ENCODE measurements around the gene HEATR3. TPM values are rescaled to one million over a fixed set of nuclear protein-coding genes. Genes with fewer than 3 reads are reported as not detected.

HEATR3 gene
- total RNA-seq, 5 donors from 2014 or later (not counting 1 experiment from before 2014, with no cell fraction given) = 17.0 to 28.4 (median 24.6) TPM

GRCh38 chr16:50024684-50025536, 40.9 kb upstream of the HEATR3 start, which contains the start of gene CNEP1R1:
Gene CNEP1R1, plus strand, starts transcription at chr16:50025225. Its CDS starts 91 bp downstream, at chr16:50025316.
- H3K36me3 Mint-ChIP-seq = peaks cover 7% of the 10 kb centered on the region
- POLR2A ChIA-PET = interaction anchor here in 1 of 2 donors (0.5 to 2.1 kb wide), 4 partner anchors 136 to 771 kb away, joined by 3 to 6 read pairs (median 3); partner anchors contain the start of gene CYLD

DNA sequence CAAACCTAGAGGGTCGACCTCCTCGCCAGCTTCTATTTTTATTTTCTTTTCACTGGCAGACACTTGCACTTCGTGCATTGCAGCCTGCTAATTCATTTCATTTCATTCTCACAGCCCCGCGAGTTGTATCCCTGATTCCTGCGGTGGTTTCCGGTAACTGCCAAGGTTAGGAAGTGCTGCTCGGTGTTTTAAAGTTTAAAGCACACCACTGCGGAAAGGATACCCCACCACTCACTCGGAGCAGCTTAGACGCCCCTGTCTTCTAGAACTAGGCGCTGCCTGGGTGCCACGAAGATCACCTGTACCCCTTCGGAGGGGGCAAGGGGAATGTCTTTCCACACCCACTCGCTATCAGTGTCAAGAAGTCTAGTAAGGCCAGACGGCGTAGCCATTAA, 40.2 kb upstream of the HEATR3 start:
- no peaks in the 10 kb centered on the region for H3K9me3 Mint-ChIP-seq
- H3K27me3 Mint-ChIP-seq = no peaks in the 10 kb centered on the region
- Histone ChIP-seq H3K4me3 (ENCODE audit: control insufficient read depth in 1 of 2, extremely low read depth in 1 of 2, low read length in 1 of 2) (peak overlapping the region; percentile 75 to 80), H3K36me3 (ENCODE audit: control insufficient read depth in 2 of 2, extremely low read depth in 1 of 2, insufficient read depth in 1 of 2, low read length in 1 of 2) (peaks cover 2% of the 10 kb centered on the region in 2 donors), H3K27ac (ENCODE audit: low read length) (peak overlapping the region; percentile 53), H3K27me3 (replicated peaks in 1 of 2; ENCODE audit: control insufficient read depth in 2 of 2, extremely low read depth in 1 of 2, insufficient read depth in 2 of 2, low read length in 1 of 2) (no peaks in the 10 kb centered on the region), H3K9me3 (no peaks in the 10 kb centered on the region), H3K4me1 (ENCODE audit: control insufficient read depth in 1 of 2, extremely low read depth in 1 of 2, insufficient read depth in 2 of 2, low read length in 2 of 2) (peaks cover 8 to 18% of the 10 kb centered on the region in 2 experiments)
- 0% methylated on average over 9 of the region's 17 CpGs for whole genome bisulfite sequencing (ENCODE audit: insufficient coverage)
- peaks cover 26 to 38% (median 37%) of the 10 kb centered on the region in 3 donors for H3K4me1 Mint-ChIP-seq
- H3K36me3 Mint-ChIP-seq = peaks cover 12% of the 10 kb centered on the region
- ChIA-PET POLR2A (interaction anchor here in 1 of 2 donors (0.6 to 2.1 kb wide), 4 partner anchors 10 to 719 kb away, joined by 3 to 6 read pairs (median 4); partner anchors contain the start of gene CYLD), CTCF (interaction anchor here (0.6 to 3.7 kb wide), 38 partner anchors 10 to 781 kb away, joined by 3 to 52 read pairs (median 5); partner anchors contain the start of genes HEATR3 (in 2 of the 2), BRD7 (in 1 of the 2) and CYLD (in 1 of the 2))
- peak overlapping the region; percentile 87 for H3K27ac Mint-ChIP-seq
- DNase-seq (peak in 26 of 35 experiments; percentile 1 to 44 (median 13)), ATAC-seq (replicated peaks in 1 of 4) (peak; percentile 21 to 30 (median 24))
- H3K4me3 Mint-ChIP-seq = peak overlapping the region; percentile 92 to 94 (median 93)

More at GRCh38 chr16:50024684-50025536, 40.9 kb upstream of the HEATR3 start, which contains the start of gene CNEP1R1:
- Histone ChIP-seq H3K27me3 (replicated peaks in 1 of 2; ENCODE audit: control insufficient read depth in 2 of 2, extremely low read depth in 1 of 2, insufficient read depth in 2 of 2, low read length in 1 of 2) (peaks cover 0 to under 1% of the 10 kb centered on the region in 2 experiments), H3K4me3 (ENCODE audit: control insufficient read depth in 1 of 2, extremely low read depth in 1 of 2, low read length in 1 of 2) (peak within 1 kb of the TSS; percentile 75 to 80), H3K27ac (ENCODE audit: low read length) (peak within 1 kb of the TSS; percentile 56), H3K36me3 (ENCODE audit: control insufficient read depth in 2 of 2, extremely low read depth in 1 of 2, insufficient read depth in 1 of 2, low read length in 1 of 2) (peaks cover under 1 to 2% of the 10 kb centered on the region in 2 donors), H3K4me1 (ENCODE audit: control insufficient read depth in 1 of 2, extremely low read depth in 1 of 2, insufficient read depth in 2 of 2, low read length in 2 of 2) (peaks cover 8 to 18% of the 10 kb centered on the region in 2 experiments), H3K9me3 (no peaks in the 10 kb centered on the region)
- CTCF ChIA-PET = interaction anchor here (0.6 to 3.7 kb wide), 42 partner anchors 9 to 781 kb away, joined by 3 to 52 read pairs (median 4); partner anchors contain the start of genes HEATR3 (in 2 of the 2), BRD7 (in 1 of the 2) and CYLD (in 1 of the 2)
- 0% methylated on average over 64 of the region's 65 CpGs for WGBS (ENCODE audit: insufficient coverage)
- H3K27me3 Mint-ChIP-seq = no peaks in the 10 kb centered on the region
- H3K27ac Mint-ChIP-seq = peak within 1 kb of the TSS; percentile 87 to 90
- H3K9me3 Mint-ChIP-seq = no peaks in the 10 kb centered on the region
- H3K4me3 Mint-ChIP-seq = peak within 1 kb of the TSS; percentile 92 to 94 (median 93)
- DNase-seq (peak; percentile 76 to 96 (median 87)), ATAC-seq (replicated peaks in 1 of 4) (peak; percentile 94 to 97 (median 96))
- peaks cover 26 to 35% (median 34%) of the 10 kb centered on the region in 3 donors for H3K4me1 Mint-ChIP-seq

DNA sequence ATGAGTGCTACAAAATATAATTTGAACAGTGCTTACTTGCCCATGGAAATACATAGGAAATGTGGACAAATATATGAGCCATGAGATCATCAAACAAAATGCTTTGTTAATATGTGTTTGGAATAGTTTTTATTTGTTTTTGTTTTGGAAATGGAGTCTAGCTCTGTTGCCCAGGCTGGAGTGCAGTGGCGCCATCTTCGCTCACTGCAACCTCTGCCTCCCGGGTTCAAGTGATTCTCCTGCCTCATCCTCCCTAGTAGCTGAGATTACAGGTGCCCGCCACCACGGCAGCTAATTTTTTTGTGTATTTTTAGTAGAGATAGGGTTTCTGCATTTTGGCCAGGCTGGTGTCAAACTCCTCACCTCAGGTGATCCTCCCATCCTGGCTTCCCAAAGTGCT, 37.9 kb upstream of the HEATR3 start:
- Histone ChIP-seq H3K9me3 (no peaks in the 10 kb centered on the region), H3K36me3 (ENCODE audit: control insufficient read depth in 2 of 2, extremely low read depth in 1 of 2, insufficient read depth in 1 of 2, low read length in 1 of 2) (peaks cover 2 to 19% of the 10 kb centered on the region in 2 donors), H3K4me3 (ENCODE audit: control insufficient read depth in 1 of 2, extremely low read depth in 1 of 2, low read length in 1 of 2) (no peak overlapping the region), H3K27ac (ENCODE audit: low read length) (no peak overlapping the region), H3K27me3 (replicated peaks in 1 of 2; ENCODE audit: control insufficient read depth in 2 of 2, extremely low read depth in 1 of 2, insufficient read depth in 2 of 2, low read length in 1 of 2) (no peaks in the 10 kb centered on the region), H3K4me1 (ENCODE audit: control insufficient read depth in 1 of 2, extremely low read depth in 1 of 2, insufficient read depth in 2 of 2, low read length in 2 of 2) (peaks cover 8 to 18% of the 10 kb centered on the region in 2 experiments)
- H3K36me3 Mint-ChIP-seq = peaks cover 26% of the 10 kb centered on the region
- H3K27ac Mint-ChIP-seq = no peak overlapping the region
- no peaks in the 10 kb centered on the region for H3K9me3 Mint-ChIP-seq
- DNase-seq = no peak
- CTCF ChIA-PET = interaction anchor here (0.7 to 1.3 kb wide), 3 partner anchors 33 to 779 kb away, joined by 4 to 7 read pairs (median 5); no protein-coding TSS in a partner anchor
- H3K4me1 Mint-ChIP-seq = peaks cover 31 to 40% (median 38%) of the 10 kb centered on the region in 3 donors
- no peak for ATAC-seq (replicated peaks in 1 of 4)
- no peaks in the 10 kb centered on the region for H3K27me3 Mint-ChIP-seq
- H3K4me3 Mint-ChIP-seq = no peak overlapping the region
- POLR2A ChIA-PET = interaction anchor here in 1 of 2 donors (0.6 kb wide), 1 partner anchor 34 kb away, joined by 3 read pairs; no protein-coding TSS in a partner anchor
- WGBS (ENCODE audit: insufficient coverage) = no CpG with 5 or more reads among the region's 5 CpGs

DNA sequence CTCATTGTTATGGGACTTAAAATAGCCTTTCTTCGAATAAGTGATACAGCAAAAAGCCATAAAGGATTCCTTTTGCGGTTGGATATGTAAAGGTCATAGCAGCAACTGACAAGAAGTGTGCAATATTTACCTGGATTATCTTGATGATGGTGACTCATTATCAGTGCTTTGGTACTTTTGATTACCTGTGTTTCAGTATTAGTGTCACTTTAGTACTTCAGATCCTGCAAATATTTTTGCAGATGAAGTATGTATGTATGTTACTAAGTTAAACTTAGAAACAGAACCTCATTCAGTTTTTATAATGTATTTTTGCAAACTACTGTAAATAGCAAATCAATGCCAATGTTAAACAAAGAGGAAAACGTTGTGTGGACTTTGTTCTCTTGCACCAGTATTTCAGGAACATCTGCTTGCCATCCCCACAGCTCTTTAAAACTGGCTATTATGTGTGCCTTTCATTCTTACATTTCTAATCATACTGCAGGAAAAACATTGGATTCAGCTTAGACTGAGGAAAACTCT, 30.2 kb upstream of the HEATR3 start:
- Mint-ChIP-seq H3K4me1 (peaks cover 7 to 17% (median 10%) of the 10 kb centered on the region in 3 donors), H3K4me3 (no peak overlapping the region), H3K9me3 (no peaks in the 10 kb centered on the region), H3K27me3 (no peaks in the 10 kb centered on the region), H3K36me3 (peaks cover 32% of the 10 kb centered on the region), H3K27ac (no peak overlapping the region)
- Histone ChIP-seq H3K27ac (ENCODE audit: low read length) (no peak overlapping the region), H3K4me3 (ENCODE audit: control insufficient read depth in 1 of 2, extremely low read depth in 1 of 2, low read length in 1 of 2) (no peak overlapping the region), H3K4me1 (ENCODE audit: control insufficient read depth in 1 of 2, extremely low read depth in 1 of 2, insufficient read depth in 2 of 2, low read length in 2 of 2) (no peaks in the 10 kb centered on the region), H3K27me3 (replicated peaks in 1 of 2; ENCODE audit: control insufficient read depth in 2 of 2, extremely low read depth in 1 of 2, insufficient read depth in 2 of 2, low read length in 1 of 2) (no peaks in the 10 kb centered on the region), H3K9me3 (no peaks in the 10 kb centered on the region), H3K36me3 (ENCODE audit: control insufficient read depth in 2 of 2, extremely low read depth in 1 of 2, insufficient read depth in 1 of 2, low read length in 1 of 2) (peaks cover 0 to 41% of the 10 kb centered on the region in 2 donors)
- 100% methylated on average over 2 of the region's 3 CpGs for WGBS (ENCODE audit: insufficient coverage)
- POLR2A ChIA-PET = interaction anchor here in 1 of 2 donors (0.6 kb wide), 1 partner anchor 10 kb away, joined by 5 read pairs; no protein-coding TSS in a partner anchor
- DNase-seq = no peak
- no peak for ATAC-seq (replicated peaks in 1 of 4)
- CTCF ChIA-PET = interaction anchor here in 1 of 2 donors (3.5 kb wide), 1 partner anchor 11 kb away, joined by 11 read pairs; the partner anchor contains the start of gene CNEP1R1

DNA sequence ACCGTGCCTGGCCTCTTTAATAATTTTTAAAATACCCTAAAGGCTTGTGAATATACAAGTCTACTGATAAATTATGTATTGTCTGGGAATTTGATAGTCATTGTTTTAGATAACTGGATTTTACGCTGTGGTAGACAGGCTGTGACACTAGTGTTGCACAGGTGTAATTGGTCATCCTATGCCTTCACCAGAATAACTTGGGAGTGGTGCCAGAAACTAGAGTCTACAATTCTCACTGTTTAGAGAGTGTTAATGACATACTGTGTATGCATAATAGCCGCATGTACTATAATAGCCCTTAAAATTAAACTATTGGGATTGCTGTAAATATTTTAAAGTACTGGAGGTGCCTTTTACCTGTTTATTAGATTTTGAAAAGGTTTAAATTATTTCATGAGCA, 29.3 kb upstream of the HEATR3 start:
- Histone ChIP-seq H3K4me1 (ENCODE audit: control insufficient read depth in 1 of 2, extremely low read depth in 1 of 2, insufficient read depth in 2 of 2, low read length in 2 of 2) (no peaks in the 10 kb centered on the region), H3K9me3 (no peaks in the 10 kb centered on the region), H3K27me3 (replicated peaks in 1 of 2; ENCODE audit: control insufficient read depth in 2 of 2, extremely low read depth in 1 of 2, insufficient read depth in 2 of 2, low read length in 1 of 2) (no peaks in the 10 kb centered on the region), H3K4me3 (ENCODE audit: control insufficient read depth in 1 of 2, extremely low read depth in 1 of 2, low read length in 1 of 2) (no peak overlapping the region), H3K27ac (ENCODE audit: low read length) (no peak overlapping the region), H3K36me3 (ENCODE audit: control insufficient read depth in 2 of 2, extremely low read depth in 1 of 2, insufficient read depth in 1 of 2, low read length in 1 of 2) (peaks cover 0 to 34% of the 10 kb centered on the region in 2 donors)
- H3K36me3 Mint-ChIP-seq = peaks cover 27% of the 10 kb centered on the region
- no peak overlapping the region for H3K27ac Mint-ChIP-seq
- WGBS (ENCODE audit: insufficient coverage) = 100% methylated on average over 1 of the region's 3 CpGs
- no peak for DNase-seq
- ChIA-PET CTCF (interaction anchor here in 1 of 2 donors (3.5 kb wide), 1 partner anchor 12 kb away, joined by 11 read pairs; the partner anchor contains the start of gene CNEP1R1), POLR2A (no interaction called here)
- ATAC-seq (replicated peaks in 1 of 4) = no peak
- no peaks in the 10 kb centered on the region for H3K27me3 Mint-ChIP-seq
- H3K4me1 Mint-ChIP-seq = peaks cover 6 to 17% (median 7%) of the 10 kb centered on the region in 3 donors
- no peaks in the 10 kb centered on the region for H3K9me3 Mint-ChIP-seq
- H3K4me3 Mint-ChIP-seq = no peak overlapping the region

Measured in T-cell (primary cell).